ENCODE results near the gene PPP1R1B.

PPP1R1B gene

DNA sequence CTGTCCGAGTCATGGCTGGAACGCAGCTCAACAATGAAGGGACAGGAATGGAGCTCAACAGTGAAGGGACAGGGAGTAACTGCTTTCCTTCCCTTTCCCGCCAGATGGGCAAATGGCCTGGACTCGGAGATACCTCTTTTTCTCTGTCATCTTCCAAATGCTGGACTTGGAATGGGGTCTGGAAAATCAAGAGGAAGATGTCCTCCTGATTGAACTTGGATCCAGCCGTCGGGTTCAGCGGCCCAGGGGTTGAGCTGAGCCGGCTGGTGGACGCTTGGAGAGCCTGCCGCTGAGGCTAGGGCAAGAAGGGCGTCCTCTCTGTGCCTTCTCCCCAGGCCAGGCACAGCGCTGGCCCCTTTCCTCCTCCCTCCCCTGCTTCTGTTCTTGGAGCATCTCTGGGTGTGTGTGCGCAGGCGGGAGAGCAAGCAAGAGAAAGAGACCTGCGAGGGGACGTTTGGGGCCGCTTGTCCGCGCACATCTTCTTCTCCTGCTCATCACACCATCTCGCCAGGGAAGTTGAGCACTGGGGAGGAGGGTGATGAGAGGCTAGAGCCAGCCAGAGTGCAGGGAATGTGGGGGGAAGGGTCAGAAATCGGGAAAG lies 25.7 kb upstream of the PPP1R1B start:
- DNase-seq = no peak

DNA sequence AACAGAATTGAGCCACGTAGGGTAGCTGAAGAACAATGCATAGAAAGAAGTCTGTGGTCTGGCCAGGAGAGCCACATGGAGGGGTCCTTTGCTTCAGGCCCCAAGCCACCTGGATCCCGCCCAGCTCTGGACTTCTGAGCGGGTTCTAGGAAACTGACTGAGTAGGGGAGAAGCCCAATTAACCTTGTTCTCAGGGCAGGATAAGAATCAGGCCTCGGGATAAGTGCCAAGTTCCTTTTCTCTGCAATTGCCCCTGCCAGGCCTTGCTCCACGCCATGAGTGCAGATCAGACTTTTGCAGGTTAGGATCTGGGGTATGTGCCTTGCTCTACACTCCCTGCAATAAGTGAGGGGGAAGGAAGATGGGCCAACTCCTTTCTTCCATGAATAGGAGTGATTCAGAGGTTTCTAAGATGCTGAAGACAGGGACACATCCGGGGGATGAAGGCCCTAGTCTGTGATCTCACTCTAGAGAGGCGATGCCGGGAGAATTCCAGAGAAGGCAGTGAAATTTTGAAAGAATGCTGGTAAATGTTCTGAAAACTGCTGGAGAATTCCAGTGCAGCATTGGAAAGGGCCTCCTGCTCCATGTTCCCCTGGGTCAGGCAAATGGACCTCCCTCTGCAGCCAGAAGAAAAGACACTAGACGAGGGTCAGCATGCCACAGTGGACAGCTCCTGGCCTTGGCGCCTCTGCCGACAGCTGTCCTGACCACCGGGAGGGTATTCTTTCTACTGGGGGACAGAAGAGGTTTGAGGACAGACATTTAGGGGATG lies 24.8 kb upstream of the PPP1R1B start:
- no peak for DNase-seq

DNA sequence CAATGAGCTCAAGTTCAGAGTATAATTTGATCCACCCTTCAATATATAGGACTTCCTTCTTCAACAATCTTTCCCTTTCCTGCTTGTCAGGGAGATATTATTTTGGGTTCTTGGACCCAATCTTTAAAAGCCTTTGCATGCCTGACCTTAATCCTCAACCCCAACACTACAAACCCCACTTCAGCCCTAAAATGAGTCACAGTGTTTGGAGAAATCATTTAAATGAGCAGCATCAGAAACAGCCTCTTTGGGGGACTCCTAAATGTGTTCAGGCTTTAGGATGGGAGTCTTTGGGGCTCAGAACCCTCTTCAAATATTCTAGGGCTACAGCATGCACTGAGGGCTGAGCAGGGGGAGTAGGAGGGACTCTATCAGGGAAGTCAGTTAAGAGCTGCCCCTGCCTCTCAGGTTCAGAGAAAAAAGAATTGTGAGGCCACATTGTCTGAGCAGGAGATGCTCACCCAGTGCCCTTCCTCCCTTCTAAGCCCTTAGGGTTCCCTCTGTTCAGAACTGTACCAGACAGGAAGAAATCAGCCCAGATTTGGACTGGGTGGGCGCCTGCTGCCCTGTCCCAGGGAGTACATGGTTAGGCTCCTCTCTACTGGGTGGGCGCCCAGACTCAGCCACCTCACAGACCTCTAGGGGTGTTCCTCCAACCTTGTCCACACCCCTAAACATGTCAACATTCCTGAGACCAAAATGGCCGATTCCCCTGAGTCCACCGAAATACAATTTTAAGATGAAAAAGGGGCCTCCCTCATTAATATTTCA lies 24.0 kb upstream of the PPP1R1B start:
- no peak for DNase-seq

DNA sequence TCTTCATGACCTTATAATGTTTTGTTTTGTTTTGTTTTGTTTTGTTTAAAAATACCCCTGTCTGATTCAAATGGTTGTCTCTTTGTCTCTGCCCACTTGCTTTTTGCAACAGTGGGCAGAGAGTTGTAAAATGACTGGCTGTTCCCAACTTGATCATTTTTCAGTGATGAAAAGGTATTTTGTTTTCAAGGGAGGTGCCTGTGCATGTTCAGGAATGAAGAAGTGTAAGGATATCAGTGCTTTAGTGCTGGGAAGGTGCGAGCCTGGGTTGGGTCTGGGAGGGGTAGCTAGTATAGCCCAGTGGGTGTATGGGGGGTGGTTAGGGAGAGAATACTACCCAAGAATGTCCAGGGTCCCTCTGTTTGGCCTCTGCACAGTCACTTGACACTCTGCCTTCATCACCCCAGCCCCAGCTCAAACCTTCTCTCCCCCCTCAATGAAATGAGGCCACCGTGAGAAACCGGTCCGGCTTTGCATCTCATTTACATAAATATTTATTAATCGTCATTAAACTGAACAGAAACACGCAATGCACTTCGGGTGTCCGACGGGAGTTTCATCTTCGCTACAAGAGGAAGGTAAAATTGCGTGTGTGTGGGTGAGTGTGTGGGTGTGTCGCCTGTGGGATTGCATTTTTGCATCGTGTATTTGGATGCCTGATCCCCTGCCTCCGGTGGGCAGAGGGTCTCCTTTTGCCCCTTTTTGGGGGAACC lies 23.3 kb upstream of the PPP1R1B start:
- DNase-seq = no peak

DNA sequence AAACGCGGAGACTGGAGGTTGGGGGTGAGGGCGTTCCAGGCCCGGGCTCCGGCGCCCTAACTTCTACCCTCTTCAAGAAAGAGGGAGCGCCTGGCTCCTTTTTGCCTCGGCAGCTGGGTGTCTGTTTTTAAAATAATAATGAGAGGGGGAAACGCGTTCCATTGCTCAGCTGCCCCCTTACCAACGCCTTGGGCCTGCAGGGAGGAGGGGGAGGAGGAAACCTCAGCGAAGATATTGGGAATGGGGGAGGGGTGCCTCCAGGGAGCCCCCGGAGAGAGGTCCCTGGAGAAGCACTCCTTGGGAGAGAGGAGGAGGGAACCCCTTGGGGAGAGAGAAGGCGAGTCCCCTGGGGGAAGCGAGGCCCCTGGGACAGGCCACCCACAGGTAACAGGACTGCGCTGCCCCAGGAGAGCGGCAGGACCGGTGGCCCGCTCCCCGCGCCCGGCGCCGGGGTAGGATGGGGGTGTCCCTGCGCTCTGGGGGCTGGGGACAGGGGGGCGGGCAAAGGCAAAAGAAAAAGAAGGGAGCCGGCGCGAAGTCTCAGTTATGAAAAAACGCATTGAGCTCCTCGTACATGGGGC lies 21.8 kb upstream of the PPP1R1B start:
- DNase-seq = no peak

DNA sequence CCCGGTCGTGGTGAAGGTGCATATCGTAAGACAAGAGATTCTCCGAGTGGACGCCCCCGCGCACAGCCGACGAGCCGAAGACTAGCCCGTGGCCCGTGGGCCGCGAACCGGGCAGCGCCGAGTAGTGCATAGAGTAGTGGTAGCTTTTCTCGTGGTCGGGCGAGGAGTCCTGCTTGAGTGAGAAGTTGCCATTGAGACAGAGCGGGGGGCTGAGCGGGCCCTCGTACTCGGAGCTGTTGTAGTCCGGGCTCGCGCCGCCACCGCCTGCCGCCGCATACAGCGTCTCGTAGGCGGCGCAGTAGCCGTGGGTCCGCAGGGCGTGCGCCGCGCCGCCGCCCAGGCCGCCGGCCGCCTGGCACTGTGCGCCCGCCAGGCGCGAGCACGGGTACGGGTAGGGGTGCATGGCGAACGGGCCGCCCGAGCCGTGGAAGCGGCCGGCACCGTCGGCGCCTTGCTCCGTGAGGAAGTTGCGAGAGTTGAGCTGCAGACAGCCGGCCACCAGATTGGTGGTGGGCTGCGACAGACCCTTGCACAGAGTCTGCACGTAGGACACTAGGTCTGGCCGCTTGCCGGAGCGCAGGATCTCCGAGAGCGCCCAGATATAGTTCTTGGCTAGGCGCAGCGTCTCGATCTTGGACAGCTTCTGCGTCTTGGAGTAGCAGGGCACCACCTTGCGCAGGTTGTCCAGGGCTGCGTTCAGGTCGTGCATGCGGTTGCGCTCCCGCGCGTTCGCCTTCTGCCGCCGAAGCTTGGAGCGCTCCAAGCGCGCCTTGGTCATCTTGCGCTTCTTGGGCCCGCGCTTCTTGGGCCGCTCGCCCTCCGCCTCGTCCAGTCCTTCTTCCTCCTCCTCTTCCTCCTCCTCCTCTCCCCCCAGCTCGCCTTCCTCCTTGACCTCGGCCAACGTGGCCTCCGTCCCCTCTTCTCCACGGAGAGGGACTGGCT lies 21.0 kb upstream of the PPP1R1B start:
- no peak for DNase-seq

DNA sequence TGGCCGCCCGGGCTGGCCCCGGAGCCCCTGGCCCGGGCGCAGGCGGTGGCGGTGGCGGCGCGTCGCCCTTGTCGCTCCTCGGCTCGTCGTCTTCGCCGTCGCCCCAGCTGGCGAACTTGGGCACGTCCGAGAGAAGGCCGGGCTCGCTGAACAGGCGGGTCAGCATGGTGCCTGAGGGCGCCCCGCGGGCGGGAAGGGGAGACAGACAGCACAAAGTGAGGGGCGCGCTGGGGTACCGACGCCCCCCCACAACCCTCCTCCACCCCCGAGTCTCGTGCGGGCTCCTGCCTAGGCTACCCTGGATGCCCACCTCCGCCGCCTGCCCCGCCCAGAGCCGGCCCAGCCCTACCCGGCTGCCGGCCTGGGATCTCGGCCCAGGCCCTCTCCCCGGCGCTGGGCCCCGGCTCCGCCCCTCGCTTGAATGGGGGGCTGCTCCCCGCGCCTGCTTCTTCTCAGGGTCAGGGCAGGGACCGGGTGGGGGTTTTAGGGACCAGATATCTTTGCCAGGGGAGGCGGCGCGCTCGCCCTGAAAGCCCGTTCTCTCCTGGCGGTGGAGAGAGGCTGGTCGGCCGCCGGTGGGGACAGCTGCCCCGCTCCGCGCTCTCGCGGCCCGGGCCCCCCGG lies 20.2 kb upstream of the PPP1R1B start:
- no peak for DNase-seq

DNA sequence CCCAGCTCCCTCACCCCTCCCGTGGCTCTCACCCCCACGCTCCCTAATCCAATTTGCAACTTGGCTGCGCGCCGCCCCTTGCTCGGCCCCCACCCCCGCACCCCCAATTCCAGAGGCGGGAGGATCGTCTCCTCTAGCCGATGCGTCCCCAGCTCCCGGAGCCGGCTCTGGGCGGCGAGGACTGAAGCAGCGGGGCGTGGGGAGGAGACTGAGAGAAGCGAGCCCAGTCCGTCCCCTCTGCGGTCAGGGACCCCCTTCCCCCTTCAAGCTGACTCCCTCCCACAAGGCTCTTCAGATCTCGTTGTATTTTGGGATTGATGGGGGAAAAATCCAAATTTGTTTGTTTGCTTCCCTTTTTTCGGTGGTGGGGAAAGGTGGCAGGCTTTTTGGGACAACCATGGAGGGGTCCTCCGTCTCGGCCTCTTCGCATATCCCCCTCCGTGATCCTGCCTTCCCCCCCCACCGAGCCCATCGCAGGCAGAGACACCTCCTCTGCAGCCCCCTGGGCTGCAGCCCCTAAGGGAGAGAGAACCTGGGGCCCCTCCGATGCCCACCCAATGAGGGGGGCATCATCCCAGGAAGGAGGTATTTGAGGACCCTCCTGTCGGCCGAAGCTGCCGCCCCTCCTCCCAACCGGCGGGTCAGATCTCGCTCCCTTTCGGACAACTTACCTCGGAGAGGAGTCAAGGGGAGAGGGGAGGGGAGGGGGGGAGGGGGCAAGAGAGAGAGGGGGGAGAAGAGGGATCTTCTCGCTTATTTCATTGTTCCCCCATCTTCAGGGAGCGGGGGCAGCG lies 19.5 kb upstream of the PPP1R1B start:
- DNase-seq = no peak

DNA sequence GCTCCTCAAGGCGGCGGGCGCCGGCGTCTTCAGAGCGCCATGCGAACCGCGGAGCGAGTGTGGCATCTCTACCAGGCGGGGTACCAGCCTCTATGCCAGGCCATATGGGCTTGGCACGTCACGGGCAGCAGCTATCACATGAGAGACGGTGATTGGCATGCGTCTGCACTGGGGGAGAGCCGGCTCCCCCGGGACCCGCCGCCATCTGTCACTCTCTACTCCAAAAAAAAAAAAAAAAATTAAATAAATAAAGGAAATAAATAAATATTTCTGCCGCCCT lies 19.0 kb upstream of the PPP1R1B start, which contains the start of gene NEUROD2:
NEUROD2 (minus strand) TSS at position 70 of the 280 bp plus-strand sequence. CDS start 1,321 bp downstream, outside the sequence.
- DNase-seq = no peak

DNA sequence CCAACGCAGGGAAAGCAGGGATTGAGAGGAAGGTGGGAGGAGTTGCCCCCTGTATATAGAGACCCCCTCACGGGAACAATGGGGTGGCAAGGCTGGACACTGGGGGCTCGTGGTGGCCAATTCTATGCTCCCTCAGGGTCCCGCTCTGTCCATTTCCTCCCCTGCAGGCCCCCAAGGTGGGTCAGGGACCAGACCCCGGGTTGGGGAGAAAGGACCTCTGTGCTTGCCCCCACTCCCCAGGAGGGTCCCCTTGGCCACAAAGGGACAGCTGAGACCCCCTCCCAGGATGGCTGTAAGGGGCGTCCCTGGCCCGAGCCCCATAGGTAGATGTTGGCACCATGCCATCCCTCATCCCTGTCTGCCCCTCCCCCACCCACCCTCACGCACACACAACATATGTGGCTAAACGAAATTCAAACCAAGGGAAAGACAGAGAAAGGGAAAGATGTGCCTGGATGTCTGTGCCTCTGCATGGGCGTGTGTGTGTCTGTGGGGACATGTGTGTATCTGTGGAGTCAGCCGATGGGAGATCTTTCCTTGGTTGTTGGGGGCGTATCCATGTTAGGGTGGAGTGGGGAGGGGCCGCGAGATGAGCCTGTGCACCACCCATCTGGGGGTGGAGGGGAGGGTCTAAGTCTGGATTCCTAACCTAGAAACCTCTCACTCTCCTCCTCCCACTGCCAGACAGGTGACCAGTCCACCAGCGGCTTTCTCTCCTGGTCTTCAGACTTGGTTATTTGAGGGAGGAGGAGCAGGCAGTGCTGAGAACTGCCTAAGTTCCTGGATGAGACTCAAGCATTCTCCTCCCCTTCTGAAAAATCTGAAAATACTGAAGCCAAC lies 18.4 kb upstream of the PPP1R1B start:
- no peak for DNase-seq

DNA sequence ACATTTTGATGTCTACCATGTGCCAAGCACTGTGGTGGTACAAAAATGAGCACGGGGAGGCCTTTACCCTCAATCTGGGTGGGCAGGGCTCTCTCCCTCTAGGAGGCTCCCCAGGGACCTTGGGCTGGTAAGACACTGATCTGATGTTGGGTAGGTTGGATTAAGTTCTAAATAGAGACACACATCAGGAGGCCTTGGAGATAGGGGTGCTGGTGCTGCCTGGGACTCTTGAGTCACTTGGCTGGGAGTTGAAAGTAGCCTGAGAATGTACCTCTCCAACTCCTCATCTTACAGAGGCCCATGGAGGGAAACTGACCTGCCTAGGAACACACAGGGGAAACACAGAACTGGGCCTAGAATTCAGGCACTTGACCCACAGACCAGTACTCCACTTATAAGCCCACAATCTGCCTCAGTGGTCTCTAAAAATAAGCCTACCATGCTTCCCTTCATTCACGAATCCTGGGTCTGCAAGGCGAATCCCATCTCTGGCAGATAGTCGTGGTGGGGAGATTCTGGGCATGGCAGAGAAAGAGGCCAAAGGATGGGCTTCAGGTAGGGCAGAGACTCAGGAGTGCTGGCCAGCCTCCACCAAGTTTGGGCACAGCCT lies 17.2 kb upstream of the PPP1R1B start:
- no peak for DNase-seq

DNA sequence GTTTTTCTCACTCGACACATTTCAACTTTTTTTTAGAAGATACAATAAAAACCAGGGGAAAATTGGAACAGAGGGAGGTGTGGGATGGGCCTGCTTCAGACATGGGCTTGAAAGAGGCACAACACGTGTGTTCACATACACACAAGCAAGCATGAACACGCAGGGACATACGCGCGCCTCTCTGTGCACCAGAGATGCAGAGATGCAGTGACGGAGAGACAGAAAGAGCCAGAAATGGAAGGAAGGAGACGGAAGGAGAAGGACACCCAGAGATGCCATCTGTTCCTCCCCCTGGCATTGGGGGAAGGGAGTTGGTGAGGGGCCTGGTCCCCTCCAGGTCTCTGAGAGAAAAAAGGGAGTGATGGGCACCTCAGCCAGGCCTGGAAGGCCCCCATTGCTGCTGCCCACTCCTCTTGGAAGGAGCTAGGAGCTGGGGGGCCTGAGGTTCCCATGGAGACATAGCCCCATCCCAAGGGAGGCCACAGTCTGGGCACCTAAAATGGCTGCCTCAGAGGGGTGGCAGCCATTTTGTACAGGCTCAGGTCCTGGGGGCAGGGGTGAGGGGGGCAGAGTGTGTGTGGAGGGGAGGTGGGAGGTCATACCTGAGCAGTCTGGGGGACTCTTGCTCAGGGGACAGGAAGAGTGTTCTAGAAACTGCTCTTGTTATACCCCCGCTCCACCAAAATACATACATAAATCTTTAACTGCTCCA lies 15.2 kb upstream of the PPP1R1B start:
- DNase-seq = no peak

DNA sequence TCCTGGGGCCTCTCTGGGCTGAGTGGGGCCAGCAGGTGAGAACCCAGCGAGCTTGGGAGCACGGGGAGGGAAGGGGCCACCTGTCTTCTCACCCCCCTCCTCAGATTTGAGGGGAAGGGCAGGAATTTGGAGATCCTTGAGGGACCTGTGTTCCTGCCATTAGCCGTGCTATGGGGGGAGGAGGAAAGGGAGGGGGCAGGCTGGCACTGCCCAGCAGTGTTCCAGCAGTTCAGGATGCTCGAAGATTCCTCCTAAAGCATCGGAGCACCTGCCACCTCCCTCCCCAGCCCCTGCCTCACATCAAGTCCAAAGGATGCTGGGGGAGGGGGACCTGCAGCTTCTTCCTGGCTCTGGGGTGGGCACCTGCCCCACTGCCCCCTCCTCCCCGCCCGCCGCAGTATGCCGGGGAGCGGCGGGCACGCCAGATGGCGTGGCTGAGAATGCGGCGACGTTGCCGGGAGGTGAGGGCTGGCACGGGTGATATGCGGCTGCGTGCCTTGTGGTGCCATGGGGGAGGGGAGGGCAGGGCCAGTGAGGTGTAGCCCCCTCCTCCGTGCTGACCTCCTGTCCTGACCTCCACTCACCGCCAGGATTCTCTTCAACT lies 14.4 kb upstream of the PPP1R1B start:
- no peak for DNase-seq

DNA sequence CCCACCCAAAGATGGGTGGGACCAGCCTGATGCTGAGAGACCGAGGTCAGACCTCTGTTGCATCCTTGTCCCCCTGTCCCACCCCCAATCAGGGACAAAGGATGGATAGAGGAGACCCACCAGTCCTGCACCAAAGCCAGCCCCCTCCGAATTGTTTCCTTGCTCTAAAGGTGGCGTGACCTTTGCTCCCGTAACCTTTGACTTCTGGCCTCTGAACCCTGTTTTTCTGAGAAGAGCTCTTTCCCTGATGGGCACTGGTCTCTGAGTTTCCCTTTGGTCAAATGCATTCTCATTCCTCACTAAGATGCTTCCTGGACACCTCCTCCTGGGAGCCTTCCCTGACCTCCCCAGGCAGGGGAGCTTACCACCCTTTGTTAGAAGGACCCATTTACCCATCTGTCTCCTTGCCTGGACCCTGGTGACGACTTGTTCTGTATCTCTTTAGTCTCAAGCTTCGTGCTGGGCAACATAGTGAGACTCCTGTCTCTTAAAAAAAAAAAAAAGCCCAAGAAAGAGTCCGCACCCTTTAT lies 13.8 kb upstream of the PPP1R1B start:
- no peak for DNase-seq

DNA sequence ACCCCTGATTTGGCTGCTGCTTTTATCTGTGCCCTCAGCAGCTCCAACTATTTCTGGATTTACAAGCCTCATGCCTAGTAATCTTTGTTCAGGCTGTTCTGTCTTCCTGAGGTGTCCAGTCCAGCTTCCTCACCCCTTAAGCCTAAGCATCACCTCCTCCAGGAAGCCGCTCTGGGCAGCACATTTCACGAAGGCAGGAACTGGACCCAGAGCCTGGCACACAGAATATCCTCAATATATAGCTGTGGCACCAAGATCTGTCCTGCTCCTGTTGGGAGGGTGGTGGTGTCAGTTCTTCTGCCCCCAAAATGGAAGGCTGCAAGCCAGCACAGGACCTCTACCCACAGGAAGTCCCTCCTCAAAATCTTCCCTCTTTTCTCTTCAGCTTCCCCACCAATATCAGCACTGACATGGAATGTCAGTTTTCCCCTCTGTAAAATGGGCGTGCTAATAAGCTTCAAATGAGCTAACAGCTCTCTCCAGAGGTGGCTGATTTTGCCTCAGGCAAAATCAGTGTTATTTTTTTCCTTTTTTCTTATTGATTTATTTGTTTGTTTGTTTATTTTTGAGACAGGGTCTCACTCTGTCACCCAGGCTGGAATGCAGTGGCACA lies 12.1 kb upstream of the PPP1R1B start:
- no peak for DNase-seq

DNA sequence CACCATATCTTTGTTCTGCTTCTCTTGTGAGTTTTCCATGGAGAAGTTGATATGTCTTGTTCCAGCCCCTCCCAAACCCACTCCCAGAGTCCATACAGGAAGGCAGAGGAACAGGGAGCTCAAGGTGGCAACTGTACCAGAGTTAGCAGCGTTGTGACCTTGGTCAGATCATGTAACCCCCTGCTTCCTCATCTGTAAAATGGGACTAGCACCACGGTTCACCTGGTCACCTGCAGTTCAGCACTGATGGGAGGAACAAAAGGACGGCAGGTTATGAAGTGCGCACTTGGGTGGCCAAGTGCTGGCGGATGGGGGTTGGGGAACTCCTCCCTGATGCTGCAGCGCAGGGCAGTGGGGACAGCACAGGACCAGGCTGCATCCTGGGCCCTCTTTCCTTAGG lies 11.3 kb upstream of the PPP1R1B start:
- no peak for DNase-seq

DNA sequence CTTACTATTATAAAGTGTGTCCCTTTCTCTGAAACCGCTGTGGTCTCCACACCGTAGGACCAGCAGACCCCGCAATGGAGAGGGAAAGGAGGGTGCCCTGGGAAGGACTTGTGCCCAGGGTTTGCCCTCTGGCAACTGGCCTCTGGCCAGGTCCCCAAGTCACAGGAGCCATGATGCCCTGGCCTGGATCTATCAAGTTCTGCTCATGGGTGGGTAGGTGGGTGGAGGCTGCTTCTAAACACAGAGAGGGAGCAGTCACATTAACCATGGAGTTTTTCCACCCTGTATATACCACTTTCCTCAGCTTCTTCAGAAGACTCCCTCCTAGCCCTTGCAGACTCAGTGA lies 9.7 kb upstream of the PPP1R1B start:
- no peak for DNase-seq

Data from EL (cell line).